HG02759 (cell line): ENCODE measurements around the gene CDC25C.

Source experiments
- ATAC-seq: cut with Tn5 transposase; IDR thresholded peaks from one replicate; pipeline ENCODE4 v1.9.1; 2021; ENCODE audit warnings: mild to moderate bottlenecking, moderate library complexity; ENCODE audit not compliant: unreplicated experiment

The CDC25C gene

DNA sequence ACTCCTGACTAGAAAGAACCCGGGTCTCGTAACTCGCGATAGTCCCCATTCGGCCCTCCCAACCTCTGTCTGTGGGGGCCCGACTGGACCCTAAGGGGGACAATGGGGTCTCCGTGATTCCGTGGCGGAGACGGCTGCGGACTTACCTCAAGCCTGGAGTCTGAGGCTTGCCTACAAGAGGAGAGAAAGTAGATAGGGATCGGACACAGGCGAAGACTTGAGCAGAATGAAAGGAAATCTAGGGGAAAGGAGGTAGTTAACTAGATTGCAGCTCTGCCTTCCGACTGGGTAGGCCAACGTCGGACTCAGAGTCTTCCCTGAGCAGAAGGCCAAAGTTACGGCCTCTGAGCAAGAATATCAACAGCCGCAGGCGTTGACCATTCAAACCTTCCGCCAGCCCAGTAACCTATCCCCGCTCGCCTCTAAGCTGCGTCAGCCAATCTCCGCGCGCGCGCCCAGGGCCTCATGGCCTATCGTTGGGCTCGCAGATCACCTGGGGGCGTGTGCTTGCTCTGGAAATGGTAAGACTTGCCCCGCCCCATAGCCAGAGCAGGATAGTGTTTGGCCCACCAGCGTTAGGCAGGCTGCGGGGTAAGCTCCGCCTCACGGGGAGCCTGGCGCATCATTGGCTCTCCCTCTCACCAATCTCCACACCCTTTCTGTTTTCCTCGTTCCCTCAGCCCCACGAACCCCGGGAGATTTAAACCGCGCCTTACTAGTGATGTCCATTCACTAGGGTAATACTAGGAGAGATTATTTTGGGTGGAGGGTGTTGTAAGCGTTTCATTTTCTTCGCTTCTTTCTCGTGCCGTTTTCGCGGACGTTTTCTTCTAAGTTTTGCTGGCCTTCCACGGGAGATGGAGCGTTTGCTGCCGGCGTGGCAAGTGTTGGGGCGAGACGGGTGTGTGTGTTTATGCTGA lies at the start of gene CDC25C:
Gene CDC25C (minus strand): TSS at position 356 of the 920 bp plus-strand sequence. CDS start 624 bp downstream, outside the sequence.
- peak; percentile 99 for ATAC-seq

DNA sequence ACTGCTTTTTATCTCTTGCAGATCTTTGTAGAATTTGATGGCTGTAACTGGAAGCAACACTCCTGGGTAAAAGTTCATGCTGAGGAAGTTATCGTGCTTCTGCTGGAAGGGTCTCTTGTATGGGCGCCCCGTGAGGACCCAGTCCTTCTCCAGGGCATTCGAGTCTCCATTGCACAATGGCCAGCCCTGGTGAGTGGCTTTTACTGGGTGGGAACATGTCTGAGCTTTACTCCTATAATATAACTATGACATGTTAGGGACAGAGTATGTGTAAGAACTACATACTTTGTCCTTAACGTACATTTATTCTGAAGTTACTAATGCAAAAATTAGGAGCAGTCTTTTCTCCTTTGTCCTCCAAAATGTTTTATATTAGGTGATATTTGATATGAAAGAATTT lies 41.0 kb upstream of the CDC25C start:
- no peak for ATAC-seq

DNA sequence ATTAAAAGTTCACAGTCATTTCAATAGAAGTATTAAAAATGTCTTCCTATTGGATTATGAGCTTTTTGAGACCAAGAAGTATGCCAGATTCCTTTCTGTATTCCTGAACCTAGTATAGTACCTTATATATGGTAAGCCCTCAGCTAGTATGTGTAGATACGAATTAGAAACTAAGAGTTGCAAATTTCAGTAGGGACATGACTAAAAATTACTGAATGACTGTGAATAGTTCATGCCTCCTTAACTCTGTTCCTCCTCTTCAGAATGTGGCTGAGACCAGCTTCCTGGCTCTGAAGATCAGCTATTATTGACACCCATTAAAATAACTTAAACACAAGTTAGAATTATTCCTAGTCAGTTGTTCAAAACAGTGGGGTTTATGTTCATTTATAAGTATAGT lies 40.6 kb upstream of the CDC25C start:
- peak; percentile 52 for ATAC-seq

DNA sequence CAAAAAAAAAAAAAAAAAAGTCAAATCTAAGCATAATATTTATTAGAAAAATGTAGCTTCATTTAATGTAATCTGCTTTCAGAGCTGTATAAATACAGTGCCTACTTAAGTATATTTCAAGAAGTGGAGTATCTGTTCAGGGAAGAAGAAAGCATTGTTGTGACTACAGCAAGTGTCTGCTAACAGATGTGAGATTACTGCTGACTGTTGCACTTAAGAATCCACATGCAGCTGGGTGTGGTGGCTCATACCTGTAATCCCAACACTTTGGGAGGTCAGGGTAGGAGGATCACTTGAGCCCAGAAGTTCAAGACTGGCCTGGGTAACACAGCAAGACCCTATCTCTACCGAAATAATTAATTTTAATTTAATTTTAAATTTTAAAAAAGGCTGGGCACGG lies 39.9 kb upstream of the CDC25C start:
- no peak for ATAC-seq

DNA sequence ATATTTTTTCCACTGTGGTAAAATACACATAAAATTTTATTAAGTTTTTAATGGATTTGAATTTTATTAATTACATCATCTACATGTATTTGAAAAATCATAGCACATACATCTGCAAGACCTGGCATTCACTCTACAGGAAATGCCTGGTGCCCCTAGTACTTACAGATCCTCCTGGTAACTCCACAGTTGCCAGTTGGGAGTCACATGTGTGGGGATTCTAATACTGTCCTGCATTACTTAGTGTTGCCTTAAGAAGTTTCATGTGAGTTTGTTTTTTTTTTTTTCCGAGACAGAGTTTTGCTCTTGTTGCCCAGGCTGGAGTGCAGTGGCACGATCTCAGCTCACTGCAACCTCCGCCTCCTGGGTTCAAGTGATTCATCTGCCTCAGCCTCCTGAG lies 38.9 kb upstream of the CDC25C start:
- no peak for ATAC-seq

DNA sequence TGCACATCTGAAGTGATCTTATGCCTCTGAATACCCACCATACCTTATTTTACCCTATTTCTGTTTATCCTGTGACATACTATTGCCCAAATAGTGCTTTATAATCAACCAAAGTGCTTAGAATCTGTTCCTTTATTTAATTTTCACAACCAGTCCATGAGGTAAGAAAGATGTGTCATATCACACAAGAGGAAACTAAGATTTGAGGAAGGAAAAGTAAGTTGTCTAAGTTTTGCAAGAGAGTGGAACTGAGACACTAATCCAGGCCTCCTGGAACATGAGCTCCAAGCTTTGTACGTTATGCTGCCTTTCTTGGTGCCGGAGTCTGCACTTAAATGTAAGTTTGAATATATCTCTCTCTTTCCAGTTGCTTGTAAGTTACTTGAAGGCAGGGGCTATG lies 38.1 kb upstream of the CDC25C start:
- no peak for ATAC-seq

DNA sequence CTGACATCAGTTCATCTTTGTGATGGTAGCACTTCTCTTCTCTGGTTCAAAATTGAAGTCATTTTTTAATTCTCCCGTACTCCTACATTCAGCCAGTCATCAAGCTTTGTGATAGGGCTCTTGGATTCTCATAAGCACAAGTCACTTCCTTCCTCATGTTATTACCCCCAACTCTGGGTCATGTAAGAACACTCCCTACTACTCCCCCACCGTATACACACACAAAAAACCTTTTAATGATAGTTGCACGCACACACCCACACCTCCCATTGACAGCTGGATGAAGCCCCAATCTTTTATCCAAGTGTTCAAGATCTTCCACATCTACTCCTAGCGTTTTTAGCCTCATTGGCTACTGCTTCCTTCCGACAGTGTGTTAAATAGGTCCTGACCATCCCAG lies 37.7 kb upstream of the CDC25C start:
- no peak for ATAC-seq

DNA sequence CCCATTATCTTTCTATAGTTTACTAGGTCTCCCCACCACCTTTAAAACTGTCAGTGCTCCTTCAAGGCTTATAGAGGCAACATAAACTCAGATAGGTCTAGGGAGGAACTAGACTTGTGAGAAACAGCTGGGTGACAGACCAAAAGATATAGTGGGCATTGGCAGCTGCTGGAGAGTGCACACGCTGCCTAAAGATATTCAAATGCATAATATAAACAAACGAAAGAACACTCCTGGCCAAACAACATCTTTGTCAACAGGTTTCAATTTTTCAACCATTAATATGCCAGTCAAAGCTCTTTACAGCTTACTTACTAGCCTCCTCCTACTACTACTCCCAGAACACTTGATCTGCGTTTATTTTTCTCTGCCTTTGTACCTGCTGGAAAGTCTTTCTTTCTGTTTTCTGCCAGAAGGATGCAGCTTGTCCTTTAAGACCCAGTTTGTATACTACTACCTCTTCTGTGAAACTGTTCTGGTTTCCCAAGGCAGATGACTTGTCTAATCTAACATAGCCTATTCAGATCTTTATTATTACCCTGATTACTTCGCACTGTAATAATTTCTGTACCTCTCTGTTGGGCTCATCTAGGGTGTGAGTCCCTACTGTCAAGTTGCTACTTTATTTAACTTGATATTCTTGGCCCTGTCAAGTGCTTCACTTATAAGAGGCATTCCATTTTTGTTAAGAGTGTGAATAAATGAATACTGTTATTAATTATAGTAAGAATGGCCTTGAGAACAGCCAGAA lies 35.2 kb upstream of the CDC25C start:
- no peak for ATAC-seq

DNA sequence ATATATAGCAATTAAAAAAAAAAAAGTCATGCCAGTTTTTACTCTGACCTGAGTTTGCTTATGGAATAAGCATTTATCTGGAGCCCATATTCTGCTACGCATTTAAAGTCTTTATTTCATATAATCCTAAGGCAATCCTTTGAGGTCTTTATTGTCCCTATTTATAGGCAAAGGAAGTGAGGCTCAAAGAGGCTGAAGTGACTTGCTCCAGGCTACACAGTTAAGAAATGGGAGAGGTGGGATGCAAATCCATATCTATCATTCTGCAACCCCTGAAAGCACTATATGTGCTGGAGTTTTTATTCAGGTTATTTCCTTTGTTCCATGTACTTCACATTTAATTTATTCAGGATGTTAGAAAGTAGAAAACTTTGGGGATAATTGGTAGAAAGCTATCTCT lies 33.0 kb upstream of the CDC25C start:
- ATAC-seq = no peak

DNA sequence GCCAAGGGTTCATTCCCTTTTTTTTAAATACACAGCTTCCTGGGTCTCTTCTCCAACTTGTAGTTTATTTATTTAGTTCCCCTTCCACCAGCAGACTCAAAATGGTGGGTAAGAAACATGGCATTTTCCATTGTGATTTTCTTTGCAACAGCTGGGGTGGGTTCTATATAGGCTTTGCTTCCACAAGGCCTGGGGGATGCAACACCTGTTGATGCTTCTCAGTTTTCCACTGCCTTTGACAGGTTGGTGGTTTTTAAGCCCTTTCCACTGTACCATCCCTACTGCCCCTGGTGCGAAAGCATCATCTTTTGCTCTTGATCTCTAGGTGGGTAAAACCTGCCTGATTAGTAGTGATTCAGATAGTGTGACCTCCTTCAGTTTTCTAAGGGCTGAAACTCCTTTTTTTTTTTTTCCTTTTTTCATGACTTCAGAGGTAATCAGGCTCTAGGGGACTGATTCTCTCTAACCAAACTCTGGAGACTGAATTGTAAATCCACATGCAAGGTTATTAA lies 29.4 kb upstream of the CDC25C start:
- no peak for ATAC-seq

DNA sequence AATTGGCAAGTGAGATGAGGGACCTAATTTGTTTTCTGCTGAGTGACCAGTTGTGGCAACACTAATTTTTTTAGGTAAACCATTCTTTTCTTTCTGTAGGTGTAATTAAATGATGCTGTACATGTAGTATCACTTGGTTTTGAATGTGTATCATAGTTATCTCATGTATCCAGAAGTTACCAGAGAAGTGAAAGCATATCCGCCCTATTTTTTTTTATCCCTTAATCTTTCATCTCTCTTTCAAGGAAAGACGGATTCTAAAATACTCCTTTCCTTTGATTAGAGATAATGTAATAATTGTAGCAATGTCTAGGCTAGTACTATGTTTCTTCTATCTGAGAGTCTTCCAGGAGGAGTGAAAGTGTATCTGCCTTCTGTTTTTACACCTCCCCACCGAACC lies 28.0 kb upstream of the CDC25C start:
- no peak for ATAC-seq

DNA sequence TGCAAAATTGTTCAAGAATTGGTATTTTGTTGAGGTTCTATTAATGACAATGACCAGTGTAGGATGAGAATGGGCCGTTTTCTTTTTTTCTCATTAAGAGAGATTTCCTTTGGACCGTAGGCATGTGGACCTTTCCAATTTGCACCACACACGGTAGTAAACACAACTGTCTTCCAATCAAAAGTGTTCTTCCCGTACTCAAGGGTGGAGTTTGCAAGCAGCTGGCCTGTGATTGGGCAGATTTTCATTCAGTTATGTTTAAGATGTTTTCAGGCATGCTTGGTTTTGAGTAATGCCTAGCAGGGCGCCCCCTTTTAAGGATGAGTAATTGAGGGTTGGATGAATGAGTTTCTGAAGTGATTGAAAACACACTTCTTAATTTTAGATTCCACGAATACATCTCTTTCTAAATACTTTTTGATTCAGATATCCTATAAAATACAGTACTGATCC lies 23.3 kb upstream of the CDC25C start:
- ATAC-seq = peak; percentile 33

DNA sequence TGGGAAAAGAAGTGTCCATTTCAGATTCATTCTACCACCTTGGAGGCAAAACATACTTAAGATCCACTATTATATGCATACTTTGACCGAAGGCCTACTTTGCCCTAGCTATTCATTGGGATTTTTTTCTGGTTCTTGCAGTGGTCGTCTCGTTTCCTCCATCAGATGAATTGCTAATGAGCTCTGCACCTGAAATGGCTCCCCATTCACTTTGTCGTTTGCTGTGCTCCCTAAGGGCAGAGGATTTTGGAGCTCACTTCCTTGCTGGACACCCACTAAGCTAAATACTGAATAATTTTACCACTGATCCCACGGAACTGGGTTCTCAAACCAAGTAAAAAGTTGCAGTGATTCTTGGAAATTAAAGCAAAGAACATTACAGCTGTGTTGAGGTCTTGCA lies 22.8 kb upstream of the CDC25C start:
- ATAC-seq = no peak

DNA sequence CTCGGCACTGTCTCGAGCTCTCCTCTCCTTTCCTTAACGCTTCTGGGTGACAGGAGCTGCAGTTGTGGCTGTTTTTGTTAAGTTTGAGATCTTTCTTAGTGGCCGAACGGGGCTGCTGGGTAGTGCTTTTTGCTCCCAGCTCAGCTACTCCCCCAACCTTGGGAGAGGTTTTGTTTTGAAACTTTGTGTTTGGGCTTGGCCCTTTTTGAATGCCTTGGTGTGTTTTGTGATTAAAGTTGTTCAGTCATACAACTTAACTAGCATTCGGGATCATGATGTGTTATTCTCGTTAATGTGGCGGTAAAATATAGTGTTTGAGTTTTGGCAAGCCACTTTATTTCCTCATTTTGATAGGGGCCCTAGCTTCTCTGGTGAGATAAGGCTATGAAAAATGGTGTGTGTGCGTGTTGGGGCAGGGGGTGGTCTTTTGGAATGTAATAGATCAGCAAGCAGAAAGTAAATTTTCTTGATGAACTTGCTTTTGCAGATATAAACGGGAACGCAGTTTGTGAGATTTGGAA lies 22.0 kb upstream of the CDC25C start:
- ATAC-seq = no peak

DNA sequence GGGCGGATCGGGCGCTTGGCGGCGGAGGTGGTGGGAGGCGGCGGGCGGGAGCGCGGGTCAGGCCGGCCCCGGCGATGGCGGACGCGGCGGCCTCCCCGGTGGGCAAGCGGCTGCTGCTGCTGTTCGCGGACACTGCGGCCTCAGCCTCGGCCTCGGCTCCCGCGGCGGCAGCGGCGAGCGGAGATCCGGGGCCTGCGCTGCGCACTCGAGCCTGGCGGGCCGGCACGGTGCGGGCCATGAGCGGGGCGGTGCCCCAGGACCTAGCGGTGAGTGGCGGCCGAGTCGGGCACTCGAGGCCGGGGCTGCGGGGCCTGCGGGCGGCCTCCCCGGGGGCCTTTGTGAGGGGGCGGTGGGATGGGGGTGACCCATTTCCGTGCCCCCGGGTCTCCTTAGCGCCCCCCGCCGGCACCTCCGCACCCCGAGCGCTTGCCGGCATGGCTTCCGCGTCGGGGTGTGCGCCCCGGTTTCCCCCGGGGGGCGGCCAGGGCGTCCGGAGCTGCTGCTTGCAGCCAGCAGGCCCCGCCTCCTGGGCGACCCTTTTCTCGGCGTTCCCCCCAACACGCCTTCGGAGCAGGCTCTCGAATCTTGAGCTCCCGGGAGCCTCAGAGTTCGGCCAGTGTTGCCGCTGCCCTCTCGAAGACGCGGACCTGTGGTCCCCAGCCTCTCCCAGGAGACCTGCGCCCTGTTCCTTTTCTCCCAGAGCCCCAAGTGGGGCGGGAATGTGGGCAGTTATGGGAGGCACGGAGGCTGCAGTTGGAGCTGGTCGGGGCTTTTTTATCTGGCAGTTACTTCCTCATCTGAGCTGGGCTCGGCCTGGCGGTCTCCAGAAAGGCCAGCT lies 21.3 kb upstream of the CDC25C start:
- peak; percentile 38 for ATAC-seq

DNA sequence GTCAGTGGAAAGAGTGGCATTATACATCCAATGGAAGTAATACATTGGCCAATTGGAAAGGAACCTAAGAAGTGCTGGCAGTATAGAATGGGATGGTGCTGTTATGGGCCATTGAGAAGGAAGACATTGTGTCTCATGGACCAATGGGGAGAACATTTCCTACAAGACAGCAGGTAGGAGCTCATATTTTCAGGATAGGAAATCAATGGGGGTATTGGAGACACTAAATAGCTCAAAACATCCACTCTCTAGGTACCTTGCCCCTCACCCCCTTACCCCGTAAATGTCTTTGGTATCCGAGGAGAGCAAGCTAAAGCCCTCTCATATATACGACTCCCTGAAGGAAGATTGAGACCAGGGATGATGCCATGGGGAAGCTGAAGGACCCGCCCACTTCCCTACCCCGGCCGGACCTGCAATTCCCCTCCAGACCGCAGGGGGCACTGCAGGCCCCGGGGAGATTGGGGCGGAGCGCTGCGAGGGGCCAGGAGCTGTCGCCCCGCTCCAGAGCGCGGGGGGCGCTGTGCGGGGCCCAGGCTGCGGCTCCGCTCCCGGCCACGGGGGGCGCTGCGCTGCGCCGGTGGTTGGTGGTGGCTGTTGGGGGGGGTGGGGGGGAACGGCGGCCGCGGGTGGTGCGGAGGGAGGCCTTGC lies 20.6 kb upstream of the CDC25C start, which contains the start of gene KDM3B:
Gene KDM3B (plus strand): TSS at position 615 of the 651 bp plus-strand sequence. CDS start 111 bp downstream, outside the sequence.
- ATAC-seq = peak; percentile 75

DNA sequence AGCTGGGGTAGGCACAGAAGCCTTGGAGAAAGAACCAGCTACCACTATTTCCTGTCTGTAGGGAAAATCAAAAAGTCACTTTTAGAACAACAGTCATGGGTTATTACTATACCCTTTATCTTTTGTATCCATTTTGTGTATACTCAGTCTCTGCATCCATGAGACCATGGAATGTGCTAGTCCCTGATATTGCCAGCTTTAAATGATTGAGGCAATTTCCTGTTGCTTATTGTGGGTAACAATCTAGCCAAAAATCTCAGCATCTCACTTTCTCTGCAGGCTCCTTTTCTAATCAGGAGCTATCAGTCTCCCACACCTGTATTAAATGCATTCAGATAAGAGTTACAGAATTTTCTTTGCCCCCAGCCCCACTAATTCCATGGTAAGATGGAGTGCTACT lies 19.9 kb upstream of the CDC25C start:
- ATAC-seq = no peak

DNA sequence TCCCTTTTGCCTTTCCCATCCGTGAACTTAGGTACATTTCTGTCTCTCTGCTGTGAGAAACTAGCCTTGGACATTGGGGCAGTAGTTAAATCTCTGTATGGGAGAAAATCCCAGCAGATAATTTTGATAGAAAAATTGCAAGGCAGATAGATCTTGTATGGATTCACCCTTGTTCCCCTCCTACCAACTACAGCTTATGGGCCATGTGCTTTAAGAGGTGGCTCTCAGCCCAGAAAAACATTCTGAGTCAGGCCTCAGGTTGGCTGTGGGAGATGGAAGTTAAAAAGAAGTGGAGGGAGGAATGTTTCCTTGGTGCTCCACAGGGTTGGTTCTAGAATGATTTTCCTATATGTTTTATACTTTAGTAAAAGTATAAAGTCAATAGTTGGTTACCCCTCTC lies 19.5 kb upstream of the CDC25C start:
- ATAC-seq = no peak

DNA sequence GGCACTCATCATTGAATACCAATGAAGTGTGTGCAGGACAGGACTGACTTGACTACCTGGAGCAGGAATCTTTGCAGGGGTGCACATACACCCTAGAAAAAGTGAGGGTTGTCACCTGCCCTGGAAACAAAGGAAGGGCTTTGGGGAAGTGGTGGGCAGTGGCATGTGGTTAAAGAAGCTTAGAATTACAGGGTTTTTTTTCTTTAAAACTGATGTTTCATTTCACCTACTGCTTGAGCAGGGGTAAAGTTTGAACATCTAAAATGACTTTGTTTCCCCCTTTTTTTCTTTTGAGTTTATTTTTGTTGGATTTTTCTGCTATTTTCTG lies 18.9 kb upstream of the CDC25C start:
- ATAC-seq = no peak
